ENCODE data around the gene WNK1.
"Not testable (repeated sequence)": the region's sequence is repeated elsewhere in the genome, so short reads cannot be mapped to it uniquely, and the experiment has no call there.

The WNK1 gene

DNA sequence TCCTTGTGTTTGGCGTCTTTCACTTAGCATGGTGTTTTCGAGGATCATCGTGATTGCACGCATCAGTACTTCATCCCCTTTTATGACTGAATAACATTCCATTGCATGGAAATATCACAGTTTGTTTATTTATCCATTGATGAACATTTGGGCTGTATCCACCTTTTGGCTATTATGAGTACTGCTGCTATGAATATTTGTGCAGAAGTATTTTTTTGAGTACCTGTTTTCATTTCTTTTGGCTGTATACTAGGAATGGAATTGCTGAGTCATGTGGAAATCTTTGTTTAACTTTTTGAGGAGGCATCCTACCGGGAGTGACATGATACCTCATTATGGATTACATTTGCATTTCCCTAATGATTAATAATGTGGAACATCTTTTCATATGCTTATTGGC is 66.4 kb downstream of the WNK1 start:
- no peak for DNase-seq

- no peak for DNase-seq
These were observed 68.0 kb downstream of the WNK1 start for GRCh38 chr12:820336-820735.

DNA sequence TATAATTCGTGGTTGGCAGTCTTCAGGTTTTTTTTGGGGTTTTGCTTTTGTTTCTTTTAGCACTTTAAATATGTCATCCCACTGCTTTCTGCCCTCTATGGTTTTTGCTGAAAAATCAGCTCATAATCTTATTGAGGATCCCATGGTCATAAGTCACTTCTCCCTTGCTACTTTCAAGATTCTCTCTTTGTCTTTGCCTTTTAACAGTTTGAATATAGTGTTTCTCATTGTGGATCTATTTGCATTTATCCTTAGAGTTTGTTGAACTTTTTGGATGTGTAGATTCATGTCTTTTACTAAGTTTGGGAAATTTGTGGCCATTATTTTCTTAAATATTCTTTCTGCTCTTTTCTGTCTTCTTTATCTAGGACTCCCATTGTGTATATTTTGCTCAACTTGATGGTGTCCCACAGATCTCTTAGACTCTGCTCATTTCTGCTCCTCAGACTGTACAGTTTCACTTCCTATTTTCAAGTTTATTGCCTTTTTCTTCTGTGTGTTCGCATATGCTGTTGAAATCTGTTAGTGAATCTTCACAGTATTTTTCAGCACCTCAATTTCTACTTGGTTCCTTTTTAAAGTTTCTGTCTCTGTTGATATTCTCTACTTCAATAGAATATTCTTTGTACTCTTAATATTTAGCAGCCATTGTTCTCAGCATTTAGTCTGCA is 70.8 kb downstream of the WNK1 start:
- no peak for DNase-seq

DNA sequence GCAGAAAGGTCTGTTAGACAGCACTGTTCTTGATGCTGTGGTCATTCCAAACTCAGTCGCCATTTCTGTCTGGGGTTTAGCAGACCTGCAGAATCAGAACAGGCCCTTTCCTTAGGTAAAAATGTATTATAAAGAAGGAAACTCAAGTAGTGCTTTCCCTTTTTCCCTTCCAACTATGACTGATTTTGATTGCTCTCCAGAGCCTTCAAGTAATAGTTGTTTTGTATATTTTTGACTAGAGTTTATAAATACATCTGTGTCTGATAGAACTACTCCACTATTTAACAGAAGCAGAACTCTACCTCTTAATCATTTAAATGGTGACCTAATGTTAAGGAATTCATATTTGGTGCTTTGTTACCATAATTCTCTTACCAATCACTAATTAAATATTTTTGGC is 74.0 kb downstream of the WNK1 start:
- no peak for DNase-seq

GRCh38 chr12:828726-829395 is 76.5 kb downstream of the WNK1 start:
- no peak for DNase-seq

DNA sequence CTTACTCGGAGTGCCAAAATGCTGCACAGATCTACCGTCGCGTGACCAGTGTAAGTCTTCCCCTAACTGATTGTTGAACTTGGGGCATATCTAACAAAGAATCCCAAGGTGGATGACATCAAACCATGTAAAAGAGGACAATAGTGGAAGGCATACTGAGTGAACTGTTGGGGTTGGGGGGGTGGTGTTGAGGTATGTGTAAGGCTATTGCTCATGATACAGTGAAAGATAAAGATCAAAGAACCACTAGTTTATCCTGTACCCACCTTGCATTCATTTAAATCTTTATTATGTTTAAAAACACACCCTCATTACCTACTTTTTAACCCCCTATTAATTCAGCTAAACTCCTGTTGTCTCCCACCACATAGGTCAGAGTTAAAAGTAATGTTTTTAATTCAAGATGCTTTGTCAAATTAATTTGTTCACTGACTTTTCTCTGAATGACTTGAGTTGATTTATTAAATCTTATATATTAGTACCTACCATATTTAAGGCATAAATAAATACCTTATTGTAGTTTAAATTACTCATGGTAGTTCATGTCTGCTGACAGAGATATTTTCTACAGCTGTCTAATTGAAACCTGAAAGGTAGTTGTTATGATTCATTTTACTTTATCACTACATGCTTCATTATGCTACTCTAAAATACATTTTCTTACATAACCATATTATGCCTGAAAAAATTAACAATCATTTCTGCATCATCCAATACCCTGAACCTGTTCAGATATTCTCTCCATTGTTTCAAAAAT is 77.9 kb downstream of the WNK1 start:
- no peak for DNase-seq

DNA sequence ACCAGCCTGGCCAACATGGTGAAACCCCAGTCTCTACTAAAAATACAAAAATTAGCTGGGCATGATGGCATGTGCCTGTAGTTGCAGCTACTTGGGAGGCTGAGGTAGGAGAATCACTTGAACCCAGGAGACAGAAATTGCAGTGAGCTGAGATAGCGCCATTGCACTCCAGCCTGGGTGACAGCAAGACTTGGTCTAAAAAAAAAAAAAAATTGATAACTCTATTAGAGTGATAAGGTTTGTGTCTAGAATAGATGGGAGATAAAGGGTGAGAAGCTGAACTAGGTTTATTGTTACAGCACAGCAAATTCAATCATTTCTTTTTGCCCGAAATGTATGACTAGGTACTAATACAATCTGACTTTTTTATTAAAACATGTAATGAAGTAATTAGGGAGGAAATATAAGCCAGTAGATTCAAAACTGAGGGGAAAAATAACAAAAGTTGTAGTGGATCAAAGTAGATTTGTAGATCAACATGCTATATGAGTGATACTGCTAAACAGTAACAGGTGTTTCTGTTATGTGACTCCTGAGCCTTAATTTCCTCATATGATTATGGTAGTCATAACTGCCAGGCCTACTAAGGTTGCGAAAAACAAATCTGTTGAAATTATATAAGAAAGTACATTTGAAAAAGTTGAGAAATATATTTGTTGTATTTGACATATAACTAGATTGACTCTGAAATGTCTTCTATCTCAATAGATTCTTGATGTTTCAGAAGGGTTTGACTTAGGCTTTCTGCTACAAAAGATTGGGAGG is 83.6 kb downstream of the WNK1 start:
- no peak for DNase-seq

- no peak for DNase-seq
These were observed 84.6 kb downstream of the WNK1 start for GRCh38 chr12:836952-837351.

DNA sequence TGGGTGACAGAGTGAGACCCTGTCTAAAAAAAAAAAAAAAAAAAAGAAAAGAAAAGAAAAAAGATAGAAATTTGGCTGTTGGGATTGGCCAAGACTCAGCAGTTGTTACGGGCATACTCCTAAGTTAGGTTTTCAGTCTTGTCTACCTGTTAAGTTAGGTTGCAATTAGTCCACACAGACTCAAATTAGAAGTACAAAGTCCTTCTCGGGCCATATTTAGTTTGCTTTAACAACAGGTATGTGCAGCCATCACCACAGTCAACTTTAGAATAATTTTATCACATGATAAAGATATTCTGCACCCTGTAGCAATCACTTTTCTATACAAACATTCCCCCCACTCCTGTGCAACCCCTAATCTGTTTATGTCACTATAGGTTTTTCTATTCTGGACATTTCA is 85.2 kb downstream of the WNK1 start:
- no peak for DNase-seq

- DNase-seq: no peak
These were observed 91.2 kb downstream of the WNK1 start for GRCh38 chr12:843609-844008.

DNA sequence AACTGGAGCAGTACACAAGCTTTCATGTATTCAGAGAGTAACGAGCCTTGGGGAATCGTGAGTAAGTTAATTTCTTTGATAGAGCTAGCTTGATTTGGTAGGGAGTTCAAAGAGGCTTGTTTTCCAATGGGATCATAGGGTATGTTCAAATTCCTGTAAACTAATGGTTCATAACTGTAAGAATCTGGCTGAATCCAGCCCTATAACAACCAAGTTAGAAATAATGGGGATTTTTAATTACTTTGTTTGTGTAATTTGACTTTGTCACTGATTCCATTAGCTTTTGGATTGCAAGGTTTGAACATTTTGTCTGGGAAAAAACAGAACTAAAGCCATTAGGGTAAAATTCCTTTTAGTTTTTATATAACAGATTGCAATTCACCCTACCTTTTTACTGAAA is 94.0 kb downstream of the WNK1 start:
- no peak for DNase-seq

DNA sequence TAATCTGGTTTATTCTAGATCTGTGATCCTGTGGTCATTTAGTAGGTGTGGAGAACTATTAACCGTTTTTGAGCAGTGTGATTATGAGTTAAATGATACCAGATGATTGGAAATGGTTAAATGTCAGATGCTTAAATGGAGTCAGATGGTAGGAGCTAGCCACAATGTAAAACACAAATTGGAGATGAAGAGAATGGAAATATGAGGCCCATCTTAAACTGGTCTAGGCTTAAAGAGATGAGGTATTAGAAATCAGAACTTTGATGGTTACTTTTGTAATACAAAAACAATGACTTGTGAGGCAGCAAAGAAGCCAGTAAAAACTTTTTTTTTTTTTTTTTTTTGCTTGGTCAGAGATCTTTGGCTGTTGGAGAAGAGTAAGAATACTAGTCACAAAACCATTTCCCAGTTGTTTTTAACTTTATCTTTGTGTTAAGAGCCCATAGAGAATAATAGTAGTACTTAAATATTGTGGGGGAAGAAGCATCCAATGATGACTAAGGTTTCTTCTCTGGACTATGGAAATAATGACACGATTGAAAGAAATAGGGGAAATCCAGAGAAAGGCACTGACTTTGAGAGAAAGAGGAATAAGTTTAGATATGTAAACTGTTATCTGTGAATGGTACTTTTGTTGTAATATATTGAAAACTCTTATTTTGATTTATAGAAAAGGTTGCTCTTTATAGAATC is 95.9 kb downstream of the WNK1 start:
- no peak for DNase-seq

GRCh38 chr12:848882-849527 is 96.6 kb downstream of the WNK1 start:
- peak; percentile 9 for DNase-seq

- not testable (repeated sequence) for DNase-seq
These were observed 97.5 kb downstream of the WNK1 start for GRCh38 chr12:849733-850437.

GRCh38 chr12:851343-851742 is 99.0 kb downstream of the WNK1 start:
- DNase-seq: no peak

DNA sequence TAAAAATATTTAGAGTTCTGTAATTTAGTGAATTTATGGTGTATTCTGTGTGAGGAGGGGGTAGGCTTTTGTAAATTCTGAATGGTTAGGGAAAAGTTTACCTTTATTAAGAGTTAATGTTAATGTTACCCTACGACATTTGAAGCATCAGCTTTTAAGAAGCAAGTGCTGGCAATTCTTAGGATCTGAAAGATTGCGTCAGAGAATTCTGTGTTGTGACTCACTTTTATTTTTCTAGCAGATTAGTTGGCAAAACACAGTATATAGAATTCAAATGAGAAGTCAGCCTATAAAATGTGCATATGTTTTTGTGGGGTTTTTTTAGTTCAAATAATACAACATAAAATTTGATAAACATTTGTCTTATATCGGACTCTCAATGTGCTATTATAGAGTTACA is 99.5 kb downstream of the WNK1 start:
- no peak for DNase-seq

GRCh38 chr12:852864-853263 is 100.5 kb downstream of the WNK1 start:
- no peak for DNase-seq

- no peak for DNase-seq
These were observed 105.2 kb downstream of the WNK1 start for GRCh38 chr12:857611-858010.

- DNase-seq: no peak
These were observed 110.0 kb downstream of the WNK1 start for GRCh38 chr12:862303-862911.

GRCh38 chr12:863285-863684 is 110.9 kb downstream of the WNK1 start:
- DNase-seq: no peak

DNA sequence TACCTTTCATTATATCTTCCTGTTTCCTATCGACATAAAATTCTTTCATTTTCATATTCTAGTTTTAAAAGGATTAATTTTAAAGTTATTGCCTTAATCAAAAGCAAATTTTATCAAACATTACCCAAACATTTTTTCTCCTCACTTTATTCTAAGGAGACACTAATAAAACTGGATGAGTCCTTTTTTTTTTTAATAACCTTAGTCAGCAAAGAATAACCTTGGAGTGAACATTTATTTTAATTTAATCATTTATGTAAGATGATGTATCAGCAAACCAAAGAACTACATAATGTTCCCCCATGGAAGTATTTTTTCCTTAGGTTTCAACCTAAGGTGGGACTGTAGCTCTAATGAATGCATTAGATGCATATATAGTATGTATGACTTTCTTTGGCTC is 113.2 kb downstream of the WNK1 start:
- DNase-seq: no peak

Data from stimulated activated CD4-positive, alpha-beta T cell treated with anti-CD3 and anti-CD28 coated beads, Interleukin-15, amount 100 ng/mL, for 24 hours (primary cell).